Muscle layer of duodenum (tissue), 2 donors: ENCODE results near the gene DNAAF5.

Source experiments
- H3K27ac ChIP-seq: one replicate; pipeline ENCODE4 v1.7.0; 2013; ENCODE audit warnings: mild to moderate bottlenecking, low read length
- H3K27me3 ChIP-seq: one replicate; pipeline ENCODE4 v1.7.0; 2013; ENCODE audit warnings: low read depth, mild to moderate bottlenecking, control low read depth, low read length
- H3K36me3 ChIP-seq, 2 donors: one replicate each; pipeline ENCODE4 v1.7.0; 2013; ENCODE audit warnings: low read length in 2 of 2, control low read depth in 1 of 2, mild to moderate bottlenecking in 1 of 2; ENCODE audit not compliant: insufficient read depth in 2 of 2, control insufficient read depth in 1 of 2
- H3K4me1 ChIP-seq, 2 donors: one replicate each; pipeline ENCODE4 v1.7.0; 2013; ENCODE audit warnings: low read length in 2 of 2, mild to moderate bottlenecking in 2 of 2, control low read depth in 1 of 2, moderate library complexity in 1 of 2; ENCODE audit not compliant: insufficient read depth in 2 of 2, control insufficient read depth in 1 of 2
- H3K4me3 ChIP-seq, 2 donors: one replicate each; pipeline ENCODE4 v1.7.0; 2013; ENCODE audit warnings: low read length in 2 of 2, low read depth in 1 of 2, mild to moderate bottlenecking in 1 of 2
- H3K9me3 ChIP-seq, 2 donors: one replicate each; pipeline ENCODE4 v1.7.0; 2013; ENCODE audit warnings: low read length in 2 of 2, control low read depth in 1 of 2, mild to moderate bottlenecking in 1 of 2; ENCODE audit not compliant: control insufficient read depth in 1 of 2
- donor health status: healthy.

DNAAF5 gene

DNA sequence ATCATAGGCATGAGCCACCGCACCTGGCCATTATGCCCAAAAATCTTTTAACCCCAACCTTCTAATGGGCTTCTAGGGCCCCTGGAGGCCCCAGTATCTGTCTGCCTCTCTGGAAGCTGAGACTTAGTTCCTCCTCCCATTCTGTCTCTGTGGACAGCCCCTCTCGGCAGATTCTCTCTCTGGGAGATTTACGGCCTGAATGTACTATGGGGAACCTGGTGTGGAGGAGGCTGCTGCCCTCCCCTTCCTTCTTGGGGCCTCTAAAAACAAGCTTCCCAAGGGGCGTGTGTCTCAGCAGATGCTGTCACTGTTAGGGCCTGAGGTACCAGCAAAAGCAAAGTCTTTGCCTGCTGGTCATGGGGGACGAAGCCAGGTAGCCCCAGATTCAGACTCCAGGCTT, 36.4 kb downstream of the DNAAF5 start:
- H3K27me3 ChIP-seq = no peaks in the 10 kb centered on the region
- H3K4me3 ChIP-seq = no peak overlapping the region
- H3K27ac ChIP-seq = no peak overlapping the region
- H3K9me3 ChIP-seq = no peaks in the 10 kb centered on the region
- no peaks in the 10 kb centered on the region for H3K4me1 ChIP-seq
- H3K36me3 ChIP-seq = peaks cover 23 to 66% of the 10 kb centered on the region in 2 donors

DNA sequence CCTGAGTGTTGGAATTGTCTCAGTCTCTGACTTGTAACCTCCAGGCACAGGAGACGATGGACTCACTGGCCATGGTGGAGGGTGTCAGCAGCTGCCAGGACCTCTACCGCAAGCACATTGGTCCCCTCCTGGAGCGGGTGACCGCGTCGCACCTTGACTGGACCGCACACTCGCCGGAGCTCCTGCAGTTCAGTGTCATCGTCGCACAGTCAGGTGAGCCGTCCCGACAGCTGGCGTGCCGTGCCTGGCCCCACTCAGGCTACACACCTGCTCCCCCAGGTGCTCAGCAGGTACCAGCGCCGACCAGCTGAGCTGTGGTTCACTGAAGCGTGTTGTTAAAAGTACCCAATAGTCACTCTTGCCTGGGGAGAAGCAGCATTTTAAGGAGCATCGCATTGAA, 37.3 kb downstream of the DNAAF5 start:
- Histone ChIP-seq H3K9me3 (no peaks in the 10 kb centered on the region), H3K27ac (no peak overlapping the region), H3K27me3 (no peaks in the 10 kb centered on the region), H3K4me3 (no peak overlapping the region), H3K36me3 (peaks cover 23 to 65% of the 10 kb centered on the region in 2 donors), H3K4me1 (peaks cover 0 to 2% of the 10 kb centered on the region in 2 donors)

DNA sequence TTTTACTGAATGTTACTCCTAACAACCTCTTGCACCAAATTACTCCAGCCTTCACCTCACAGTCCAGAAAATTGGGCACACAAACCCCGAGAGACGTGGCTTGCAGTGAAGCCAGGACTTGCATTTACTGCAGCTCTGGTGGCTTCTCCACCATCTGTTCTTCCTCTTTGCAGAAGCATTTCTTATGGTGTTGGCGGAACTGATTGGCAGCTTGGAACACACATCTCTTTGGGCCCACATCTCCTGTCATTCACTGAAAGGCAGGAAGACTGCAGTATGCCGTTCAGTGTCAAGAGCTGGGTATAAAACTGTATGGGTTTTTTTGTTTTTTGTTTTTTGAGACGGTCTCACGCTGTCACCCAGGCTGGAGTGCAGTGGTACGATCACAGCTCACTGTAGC, 38.9 kb downstream of the DNAAF5 start:
- H3K4me1 ChIP-seq = peaks cover 0 to 12% of the 10 kb centered on the region in 2 donors
- H3K36me3 ChIP-seq = peaks cover 23 to 56% of the 10 kb centered on the region in 2 donors
- no peaks in the 10 kb centered on the region for H3K27me3 ChIP-seq
- no peaks in the 10 kb centered on the region for H3K9me3 ChIP-seq
- H3K4me3 ChIP-seq = no peak overlapping the region
- H3K27ac ChIP-seq = no peak overlapping the region

DNA sequence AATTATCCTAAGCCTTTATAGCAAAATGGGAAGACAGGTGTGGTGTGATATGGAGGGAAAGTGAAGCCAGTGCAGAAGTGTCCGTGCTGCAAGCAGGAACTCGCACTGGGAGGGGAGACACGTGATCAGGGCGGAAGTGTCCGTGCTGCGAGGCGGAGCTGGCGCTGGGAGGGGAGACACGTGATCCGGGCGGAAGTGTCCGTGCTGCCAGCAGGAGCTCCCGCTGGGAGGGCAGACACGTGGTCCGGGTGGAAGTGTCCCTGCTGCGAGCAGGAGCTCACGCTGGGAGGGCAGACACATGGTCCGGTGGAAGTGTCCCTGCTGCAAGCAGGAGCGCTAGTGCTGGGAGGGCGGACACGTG, 41.1 kb downstream of the DNAAF5 start:
- H3K27ac ChIP-seq = no peak overlapping the region
- no peaks in the 10 kb centered on the region for H3K27me3 ChIP-seq
- peaks cover 10 to 33% of the 10 kb centered on the region in 2 donors for H3K4me1 ChIP-seq
- H3K4me3 ChIP-seq = no peak overlapping the region
- no peaks in the 10 kb centered on the region for H3K9me3 ChIP-seq
- H3K36me3 ChIP-seq = peaks cover 23 to 49% of the 10 kb centered on the region in 2 donors

DNA sequence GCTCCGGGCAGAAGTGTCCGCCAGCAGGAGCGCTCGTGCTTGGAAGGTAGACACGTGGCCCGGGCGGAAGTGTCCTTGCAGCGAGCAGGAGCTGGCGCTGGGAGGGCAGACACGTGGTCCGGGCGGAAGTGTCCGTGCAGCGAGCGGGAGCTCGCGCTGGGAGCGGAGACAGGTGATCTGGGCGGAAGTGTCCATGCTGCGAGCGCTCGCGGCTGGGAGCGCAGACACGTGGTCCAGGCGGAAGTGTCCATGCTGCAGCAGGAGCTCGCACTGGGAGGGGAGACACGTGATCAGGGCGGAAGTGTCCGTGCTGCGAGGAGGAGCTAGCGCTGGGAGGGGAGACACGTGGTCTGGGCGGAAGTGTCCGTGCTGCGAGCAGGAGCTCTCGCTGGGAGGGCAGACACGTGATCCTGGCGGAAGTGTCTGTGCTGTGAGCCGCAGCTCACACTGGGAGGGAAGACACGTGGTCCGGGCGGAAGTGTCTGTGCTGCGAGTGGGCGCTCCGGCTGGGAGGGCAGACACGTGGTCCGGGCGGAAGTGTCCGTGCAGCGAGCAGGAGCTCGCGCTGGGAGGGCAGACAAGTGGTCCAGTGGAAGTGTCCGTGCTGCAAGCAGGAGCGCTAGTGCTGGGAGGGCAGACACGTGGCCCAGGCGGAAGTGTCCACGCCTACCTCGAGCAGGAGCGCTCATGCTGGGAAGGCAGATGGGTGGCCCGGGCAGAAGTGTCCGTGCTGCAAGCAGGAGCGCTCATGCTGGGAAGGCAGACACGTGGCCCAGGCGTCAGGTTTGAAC, 41.6 kb downstream of the DNAAF5 start:
- Histone ChIP-seq H3K9me3 (no peaks in the 10 kb centered on the region), H3K27ac (no peak overlapping the region), H3K4me3 (no peak overlapping the region), H3K4me1 (peaks cover 10 to 33% of the 10 kb centered on the region in 2 donors), H3K27me3 (no peaks in the 10 kb centered on the region), H3K36me3 (peaks cover 20 to 44% of the 10 kb centered on the region in 2 donors)

DNA sequence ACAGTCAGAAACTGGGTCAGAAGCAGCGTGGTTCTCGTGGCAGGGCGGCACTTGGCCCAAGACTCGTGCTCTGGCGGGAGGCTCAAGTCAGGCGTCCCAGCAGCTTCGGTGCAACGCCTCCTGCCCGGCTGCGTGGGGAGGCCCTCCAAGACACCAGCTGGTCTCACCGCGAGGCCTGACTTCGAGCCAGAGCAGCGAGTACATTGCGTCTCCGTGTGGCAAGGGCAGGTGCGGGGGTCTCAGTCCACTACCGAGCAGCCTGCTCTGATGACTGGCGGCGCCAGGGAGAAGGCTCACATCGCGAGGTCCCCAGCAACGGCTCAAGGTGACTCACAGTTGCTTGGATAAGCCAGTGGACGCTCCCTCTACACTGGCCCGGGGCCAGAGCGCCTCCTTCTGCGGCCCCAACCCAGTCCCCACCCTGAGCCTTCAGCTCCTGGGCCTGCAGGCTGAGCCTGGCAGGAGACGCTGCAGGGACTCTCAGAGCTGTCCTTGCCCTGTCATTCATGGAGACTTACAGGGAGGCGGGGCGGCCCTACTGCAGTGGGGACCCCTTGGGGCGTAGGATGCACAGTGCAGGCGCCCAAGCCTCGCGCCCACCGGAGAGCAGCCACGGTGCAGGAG, 42.5 kb downstream of the DNAAF5 start:
- no peak overlapping the region for H3K27ac ChIP-seq
- H3K36me3 ChIP-seq = peaks cover 11 to 35% of the 10 kb centered on the region in 2 donors
- H3K27me3 ChIP-seq = no peaks in the 10 kb centered on the region
- H3K4me1 ChIP-seq = peaks cover 10 to 33% of the 10 kb centered on the region in 2 donors
- no peak overlapping the region for H3K4me3 ChIP-seq
- no peaks in the 10 kb centered on the region for H3K9me3 ChIP-seq

DNA sequence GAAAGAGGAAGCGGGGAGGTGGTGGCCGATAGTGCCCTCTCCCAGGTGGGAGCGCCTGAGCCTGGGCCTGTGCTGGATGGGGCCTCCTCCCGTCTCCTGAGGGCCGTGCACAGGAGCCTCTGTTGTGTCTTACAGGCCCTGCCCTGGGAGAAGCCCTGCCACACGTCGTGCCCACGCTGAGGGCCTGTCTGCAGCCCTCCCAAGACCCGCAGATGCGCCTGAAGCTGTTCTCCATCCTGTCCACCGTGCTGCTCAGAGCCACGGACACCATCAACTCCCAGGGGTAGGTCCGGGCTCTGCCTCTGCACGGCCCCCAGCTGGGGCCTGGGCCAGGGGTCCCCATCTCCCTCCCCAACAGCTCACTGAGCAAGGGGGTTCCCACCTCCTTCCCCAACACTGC, 43.8 kb downstream of the DNAAF5 start:
- H3K27ac ChIP-seq = no peak overlapping the region
- no peaks in the 10 kb centered on the region for H3K9me3 ChIP-seq
- no peaks in the 10 kb centered on the region for H3K27me3 ChIP-seq
- peaks cover 10 to 39% of the 10 kb centered on the region in 2 donors for H3K4me1 ChIP-seq
- H3K36me3 ChIP-seq = peaks cover 10 to 29% of the 10 kb centered on the region in 2 donors
- H3K4me3 ChIP-seq = no peak overlapping the region

DNA sequence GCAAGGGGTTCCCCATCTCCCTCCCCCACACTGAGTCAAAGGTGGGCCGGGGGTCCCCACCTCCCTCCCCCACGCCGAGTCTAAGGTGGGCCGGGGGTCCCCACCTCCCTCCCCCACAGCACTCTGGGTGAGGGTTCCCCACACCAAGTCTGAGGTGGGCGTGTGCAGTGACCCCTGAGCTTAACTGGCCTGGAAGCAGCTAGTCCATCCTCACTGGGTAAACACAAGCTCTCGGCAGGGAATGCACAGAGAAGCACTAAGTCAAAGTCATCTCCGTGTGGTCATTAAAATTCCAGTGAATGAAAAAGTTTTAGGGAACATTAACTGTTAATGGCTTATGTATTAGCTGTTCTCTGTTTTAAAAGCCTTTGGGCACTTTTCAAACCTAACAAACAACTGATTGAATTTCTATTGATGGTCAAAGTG, 44.3 kb downstream of the DNAAF5 start:
- peaks cover 10 to 39% of the 10 kb centered on the region in 2 donors for H3K4me1 ChIP-seq
- peaks cover 10 to 28% of the 10 kb centered on the region in 2 donors for H3K36me3 ChIP-seq
- peak overlapping the region in 1 of 2 donors; percentile 12 for H3K4me3 ChIP-seq
- peak overlapping the region; percentile 69 for H3K27ac ChIP-seq
- no peaks in the 10 kb centered on the region for H3K9me3 ChIP-seq
- no peaks in the 10 kb centered on the region for H3K27me3 ChIP-seq

DNA sequence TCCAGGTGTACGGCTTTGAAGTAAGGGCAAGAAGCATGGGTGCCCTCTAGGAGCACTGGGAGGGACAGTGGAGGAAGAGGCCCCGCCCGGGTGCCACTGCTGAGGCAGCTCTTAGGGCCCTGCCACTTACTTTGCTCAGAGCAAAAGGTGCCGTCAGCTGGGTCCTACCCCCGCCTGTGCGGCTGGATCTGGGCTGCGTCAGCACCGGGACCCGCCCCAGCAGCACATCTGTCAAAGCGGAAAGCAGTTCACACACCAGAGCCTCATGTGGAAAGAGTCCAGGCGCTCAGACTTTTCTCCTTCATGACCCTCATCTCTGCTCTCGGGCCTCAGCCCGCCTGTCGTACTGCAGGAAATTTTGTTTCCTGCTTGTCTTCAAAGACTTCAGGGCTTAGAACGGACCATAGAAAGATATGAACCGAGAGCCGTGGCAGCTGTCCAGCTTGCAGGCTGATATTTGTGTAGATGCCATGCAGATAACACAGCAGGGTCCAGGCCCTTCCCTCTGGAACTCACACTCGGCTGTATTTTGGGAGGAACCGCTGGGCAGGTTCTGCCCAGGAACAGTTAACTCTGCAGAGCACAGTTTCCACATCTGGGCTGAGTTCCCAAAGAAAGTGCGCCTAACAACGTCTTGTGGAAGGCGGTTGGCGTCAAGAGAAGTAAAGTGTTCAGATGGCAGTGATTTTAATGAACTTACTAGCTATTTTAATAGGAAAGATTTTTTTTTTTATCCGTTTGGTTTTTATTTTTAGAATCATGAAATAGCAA, 44.9 kb downstream of the DNAAF5 start:
- H3K27ac ChIP-seq = peak overlapping the region; percentile 69
- H3K9me3 ChIP-seq = no peaks in the 10 kb centered on the region
- no peaks in the 10 kb centered on the region for H3K27me3 ChIP-seq
- peaks cover 10 to 28% of the 10 kb centered on the region in 2 donors for H3K36me3 ChIP-seq
- H3K4me3 ChIP-seq = peak overlapping the region in 1 of 2 donors; percentile 12
- peaks cover 10 to 39% of the 10 kb centered on the region in 2 donors for H3K4me1 ChIP-seq

DNA sequence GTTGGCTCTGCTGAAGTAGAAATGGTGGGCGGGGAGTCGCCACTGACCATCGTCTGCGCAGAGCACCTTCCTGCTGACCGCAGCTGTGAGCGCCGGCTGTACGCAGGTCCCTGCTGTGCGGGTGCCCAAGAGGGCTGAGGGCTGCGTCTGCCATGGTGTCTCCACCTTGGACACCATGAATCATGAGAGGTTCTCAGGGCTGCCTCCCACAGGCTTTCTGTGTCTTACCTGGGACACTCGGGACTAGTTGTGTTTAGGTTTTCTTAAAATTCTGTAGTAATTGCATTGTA, 45.5 kb downstream of the DNAAF5 start:
- Histone ChIP-seq H3K27ac (no peak overlapping the region), H3K9me3 (no peaks in the 10 kb centered on the region), H3K4me3 (no peak overlapping the region), H3K27me3 (no peaks in the 10 kb centered on the region), H3K4me1 (peaks cover 10 to 39% of the 10 kb centered on the region in 2 donors), H3K36me3 (peaks cover 10 to 28% of the 10 kb centered on the region in 2 donors)

DNA sequence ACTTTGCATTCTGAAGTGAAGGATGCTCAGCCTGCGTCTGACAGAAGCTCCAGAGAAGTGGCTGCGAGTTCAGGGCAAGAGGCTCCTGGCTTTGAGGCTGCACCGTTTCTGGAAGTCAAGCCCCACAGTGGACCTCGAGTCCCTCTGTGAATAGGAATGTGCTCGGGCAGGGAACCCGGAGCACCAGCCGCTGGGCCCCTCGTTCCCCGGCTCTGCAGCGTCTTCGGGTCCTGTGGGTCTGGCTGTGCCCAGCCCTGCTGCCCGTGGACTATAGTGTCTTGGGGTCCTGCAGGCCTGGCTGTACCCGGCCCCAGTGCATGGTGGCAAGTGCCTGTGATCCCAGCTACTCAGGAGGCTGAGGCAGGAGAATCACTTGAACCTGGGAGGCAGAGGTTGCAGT, 45.9 kb downstream of the DNAAF5 start:
- Histone ChIP-seq H3K27me3 (no peaks in the 10 kb centered on the region), H3K27ac (no peak overlapping the region), H3K4me1 (peaks cover 10 to 39% of the 10 kb centered on the region in 2 donors), H3K9me3 (no peaks in the 10 kb centered on the region), H3K4me3 (no peak overlapping the region), H3K36me3 (peaks cover 10 to 28% of the 10 kb centered on the region in 2 donors)
